SIG-M5 treated with dmso at 0.1 percent for 504 hours (cell line): ENCODE measurements around the gene CACNA1D.

Experiments
- DNase-seq: peaks from one replicate; lab custom pipeline; 2025; ENCODE audit not compliant: unreplicated experiment; lab: John Stamatoyannopoulos, UW

Gene CACNA1D

GRCh38 chr3:53775834-53776251 lies 281.4 kb downstream of the CACNA1D start:
- DNase-seq: no peak

GRCh38 chr3:53776494-53777101 lies 282.2 kb downstream of the CACNA1D start:
- no peak for DNase-seq

- no peak for DNase-seq
Observed at GRCh38 chr3:53777468-53777867, 283.1 kb downstream of the CACNA1D start.

GRCh38 chr3:53778153-53778552 lies 283.7 kb downstream of the CACNA1D start:
- DNase-seq: no peak

GRCh38 chr3:53780171-53780570 lies 285.8 kb downstream of the CACNA1D start:
- no peak for DNase-seq

- DNase-seq: no peak
Observed at GRCh38 chr3:53780806-53781205, 286.4 kb downstream of the CACNA1D start.

- DNase-seq: no peak
Observed at GRCh38 chr3:53787016-53787415, 292.6 kb downstream of the CACNA1D start.

GRCh38 chr3:53788038-53788437 lies 293.6 kb downstream of the CACNA1D start:
- DNase-seq: no peak

GRCh38 chr3:53789459-53789858 lies 295.0 kb downstream of the CACNA1D start:
- no peak for DNase-seq

- no peak for DNase-seq
Observed at GRCh38 chr3:53790470-53790869, 296.1 kb downstream of the CACNA1D start.

- DNase-seq: no peak
Observed at GRCh38 chr3:53791317-53791716, 296.9 kb downstream of the CACNA1D start.

GRCh38 chr3:53792866-53793265 lies 298.5 kb downstream of the CACNA1D start:
- no peak for DNase-seq

GRCh38 chr3:53794597-53794996 lies 300.2 kb downstream of the CACNA1D start:
- no peak for DNase-seq

GRCh38 chr3:53795176-53795575 lies 300.8 kb downstream of the CACNA1D start:
- no peak for DNase-seq

- no peak for DNase-seq
Observed at GRCh38 chr3:53795789-53796560, 301.6 kb downstream of the CACNA1D start.

- no peak for DNase-seq
Observed at GRCh38 chr3:53798144-53798543, 303.7 kb downstream of the CACNA1D start.

GRCh38 chr3:53799338-53799865 lies 305.0 kb downstream of the CACNA1D start:
- no peak for DNase-seq

- no peak for DNase-seq
Observed at GRCh38 chr3:53800041-53800906, 305.9 kb downstream of the CACNA1D start.

GRCh38 chr3:53801319-53801718 lies 306.9 kb downstream of the CACNA1D start:
- no peak for DNase-seq

- no peak for DNase-seq
Observed at GRCh38 chr3:53802256-53802880, 308.0 kb downstream of the CACNA1D start.
